Measurements from ENCODE around the gene RTP2.

Gene RTP2

GRCh38 chr3:187708696-187709095, 6.3 kb upstream of the RTP2 start:
- H3K27ac ChIP-seq = no peak overlapping the region
- TF ChIP-seq CTCF (conservative IDR thresholded peaks at IDR 0.05) = no peak

- TF ChIP-seq CTCF (conservative IDR thresholded peaks at IDR 0.05) = no peak
- H3K27ac ChIP-seq = no peak overlapping the region
These were observed 4.6 kb upstream of the RTP2 start for GRCh38 chr3:187706971-187707370.

GRCh38 chr3:187705164-187705563, 2.8 kb upstream of the RTP2 start:
- no peak for TF ChIP-seq CTCF (conservative IDR thresholded peaks at IDR 0.05)
- no peak overlapping the region for H3K27ac ChIP-seq

- no peak for TF ChIP-seq CTCF (conservative IDR thresholded peaks at IDR 0.05)
- no peak overlapping the region for H3K27ac ChIP-seq
These were observed 2.1 kb downstream of the RTP2 start for GRCh38 chr3:187700249-187700648.

GRCh38 chr3:187698499-187699399, 3.6 kb downstream of the RTP2 start:
- TF ChIP-seq CTCF (conservative IDR thresholded peaks at IDR 0.05) = no peak
- H3K27ac ChIP-seq = no peak overlapping the region

GRCh38 chr3:187696021-187696420, 6.3 kb downstream of the RTP2 start:
- TF ChIP-seq CTCF (conservative IDR thresholded peaks at IDR 0.05) = no peak

GRCh38 chr3:187695449-187695848, 6.9 kb downstream of the RTP2 start:
- no peak for TF ChIP-seq CTCF (conservative IDR thresholded peaks at IDR 0.05)

More at GRCh38 chr3:187696021-187696420, 6.3 kb downstream of the RTP2 start:
- no peak overlapping the region for H3K27ac ChIP-seq

More at GRCh38 chr3:187695449-187695848, 6.9 kb downstream of the RTP2 start:
- H3K27ac ChIP-seq = no peak overlapping the region

All from VCaP (cell line).